Measurements from ENCODE around the gene CXXC5. TPM values are rescaled to one million over a fixed set of nuclear protein-coding genes. Genes with fewer than 3 reads are reported as not detected.

CXXC5 gene
- polyA plus RNA-seq, 12 donors, result 66.4 to 118 (median 79.4) TPM; not detected in 1

GRCh38 chr5:139677736-139678613 lies 29.8 kb downstream of the CXXC5 start:
- DNase-seq, result no peak

- no peak for DNase-seq
Observed at GRCh38 chr5:139678751-139679750, 30.9 kb downstream of the CXXC5 start.

GRCh38 chr5:139680368-139681111 lies 32.4 kb downstream of the CXXC5 start:
- DNase-seq, result no peak

- no peak for DNase-seq
Observed at GRCh38 chr5:139681112-139681458, 32.9 kb downstream of the CXXC5 start.

GRCh38 chr5:139681466-139681865 lies 33.3 kb downstream of the CXXC5 start:
- no peak for DNase-seq

GRCh38 chr5:139682016-139682975 lies 34.1 kb downstream of the CXXC5 start:
- no peak for DNase-seq

- no peak for DNase-seq
Observed at GRCh38 chr5:139683295-139684271, 35.4 kb downstream of the CXXC5 start.

GRCh38 chr5:139684350-139684880 lies 36.3 kb downstream of the CXXC5 start:
- DNase-seq, result no peak

- no peak for DNase-seq
Observed at GRCh38 chr5:139684881-139685749, 37.0 kb downstream of the CXXC5 start.

- DNase-seq, result no peak
Observed at GRCh38 chr5:139685886-139686285, 37.7 kb downstream of the CXXC5 start.

GRCh38 chr5:139686356-139686705 lies 38.2 kb downstream of the CXXC5 start:
- no peak for DNase-seq

GRCh38 chr5:139686706-139687441 lies 38.7 kb downstream of the CXXC5 start:
- DNase-seq, result no peak

GRCh38 chr5:139687656-139688055 lies 39.5 kb downstream of the CXXC5 start:
- DNase-seq, result no peak

- DNase-seq, result no peak
Observed at GRCh38 chr5:139688088-139688702, 40.0 kb downstream of the CXXC5 start.

- no peak for DNase-seq
Observed at GRCh38 chr5:139688751-139689372, 40.7 kb downstream of the CXXC5 start.

GRCh38 chr5:139689631-139690063 lies 41.5 kb downstream of the CXXC5 start:
- DNase-seq, result no peak
